CD4-positive, alpha-beta T cell (primary cell): ENCODE measurements around the gene MAP4K2. TPM values are rescaled to one million over a fixed set of nuclear protein-coding genes. Genes with fewer than 3 reads are reported as not detected.

Experiments used
- ATAC-seq: fragments of 200-7000 bp; cut with Tn5 transposase; one replicate; pipeline ENCODE4 v1.10.0; 2022; ENCODE audit warnings: mild to moderate bottlenecking; ENCODE audit not compliant: poor library complexity
- CTCF ChIA-PET: fragments of 350-600 bp; sonication (Branson Sonifier 250); formaldehyde crosslinking; loops from one replicate; lab custom pipeline; 2021; ENCODE audit warnings: antibody characterized with exemption, inconsistent platforms; lab: Charles Lee
- POLR2A ChIA-PET: fragments of 350-600 bp; sonication (Branson Sonifier 250); formaldehyde crosslinking; loops from one replicate; lab custom pipeline; 2021; ENCODE audit warnings: antibody characterized with exemption, inconsistent platforms; lab: Charles Lee
- DNase-seq, 14 experiments: peaks; one replicate each; pipeline ENCODE4 v3.0.0-alpha.2; 2013 to 2020; ENCODE audit warnings: mixed read lengths in 2 of 14
- H3K27ac ChIP-seq, 2 donors: one replicate each; pipeline versions ENCODE4 v1.5.1 to v1.7.0; 2013; ENCODE audit warnings: low read length in 2 of 2, low read depth in 1 of 2, mild to moderate bottlenecking in 1 of 2
- H3K27me3 ChIP-seq, 2 experiments: 1 replicate in 1 of 2; 2 replicates in 1 of 2; pipeline versions ENCODE4 v1.6.1 to v1.7.0; 2013; ENCODE audit warnings: low read length in 2 of 2, control low read depth in 1 of 2, mild to moderate bottlenecking in 1 of 2, moderate library complexity in 1 of 2; ENCODE audit not compliant: insufficient read depth in 2 of 2, control insufficient read depth in 1 of 2
- H3K36me3 ChIP-seq: one replicate; pipeline ENCODE4 v1.6.1; 2013; ENCODE audit warnings: low read length, control low read depth; ENCODE audit not compliant: insufficient read depth
- H3K4me1 ChIP-seq: one replicate; pipeline ENCODE4 v1.6.1; 2013; ENCODE audit warnings: low read length, control low read depth; ENCODE audit not compliant: insufficient read depth
- H3K4me3 ChIP-seq: one replicate; pipeline ENCODE4 v1.5.1; 2013; ENCODE audit warnings: mild to moderate bottlenecking, low read length, moderate library complexity
- H3K9me3 ChIP-seq, 2 experiments: 1 replicate in 1 of 2; 2 replicates in 1 of 2; pipeline versions ENCODE4 v1.6.1 to v1.7.0; 2013; ENCODE audit warnings: low read length in 2 of 2, mild to moderate bottlenecking in 2 of 2, control low read depth in 1 of 2, moderate library complexity in 1 of 2; ENCODE audit not compliant: control insufficient read depth in 1 of 2, insufficient read depth in 1 of 2
- H3K27ac Mint-ChIP-seq: one replicate; pipeline ENCODE4 v1.8.0; 2020; ENCODE audit warnings: mixed read lengths
- H3K27me3 Mint-ChIP-seq: one replicate; pipeline ENCODE4 v1.8.0; 2021; ENCODE audit warnings: mixed read lengths
- H3K36me3 Mint-ChIP-seq: one replicate; pipeline ENCODE4 v1.8.0; 2021; ENCODE audit warnings: low read depth, mixed read lengths
- H3K4me1 Mint-ChIP-seq: one replicate; pipeline ENCODE4 v1.8.0; 2021; ENCODE audit warnings: low read depth, mixed read lengths
- H3K4me3 Mint-ChIP-seq: one replicate; pipeline ENCODE4 v1.8.0; 2020; ENCODE audit warnings: mild to moderate bottlenecking, mixed read lengths
- H3K9me3 Mint-ChIP-seq: one replicate; pipeline ENCODE4 v1.8.0; 2020; ENCODE audit warnings: mixed read lengths
- CTCF ChIP-seq: fragments of 200-600 bp; IDR thresholded peaks from one replicate; pipeline ENCODE4 v1.8.0; 2022; ENCODE audit warnings: antibody characterized with exemption, mild to moderate bottlenecking
- intact Hi-C, 2 experiments: fragments of 100-400 bp; cut with DNase I in 1 of 2; cut with micrococcal nuclease in 1 of 2; formaldehyde crosslinking; loops; one replicate each; pipeline versions ENCODE4 v1.15.1 to v1.9.0; 2023 to 2025; cut with DNase I, micrococcal nuclease
- total RNA-seq, 174 experiments: library from RNA in 2 of 174; stranded (reverse) in 2 of 174; gene quantifications; one replicate each; pipeline ENCODE4 v1.2.3 and lab custom pipeline; 2021 to 2026

MAP4K2 gene
- total RNA-seq, 2 experiments from 2014 or later = 71.9 to 74.1 TPM

GRCh38 chr11:64814712-64815187, 11.7 kb upstream of the MAP4K2 start:
- no peak for TF ChIP-seq CTCF
- Histone ChIP-seq H3K27ac (no peak overlapping the region), H3K4me1 (peaks cover 8% of the 10 kb centered on the region), H3K4me3 (no peak overlapping the region), H3K36me3 (no peaks in the 10 kb centered on the region), H3K27me3 (no peaks in the 10 kb centered on the region), H3K9me3 (no peaks in the 10 kb centered on the region)
- H3K4me1 Mint-ChIP-seq = peaks cover 11% of the 10 kb centered on the region
- no peaks in the 10 kb centered on the region for H3K27me3 Mint-ChIP-seq
- ATAC-seq = no peak
- no peak overlapping the region for H3K27ac Mint-ChIP-seq
- intact Hi-C loops = loop anchor here in 1 of 2 experiments (5.0 kb wide), 1 partner anchor 127 kb away; no protein-coding TSS in a partner anchor
- H3K9me3 Mint-ChIP-seq = no peaks in the 10 kb centered on the region
- H3K4me3 Mint-ChIP-seq = no peak overlapping the region
- peaks cover 10% of the 10 kb centered on the region for H3K36me3 Mint-ChIP-seq
- no peak for DNase-seq
- POLR2A ChIA-PET = no interaction called here
- CTCF ChIA-PET = no interaction called here

GRCh38 chr11:64813826-64814225, 10.8 kb upstream of the MAP4K2 start:
- H3K36me3 Mint-ChIP-seq = peaks cover 10% of the 10 kb centered on the region
- H3K27me3 Mint-ChIP-seq = no peaks in the 10 kb centered on the region
- TF ChIP-seq CTCF = no peak
- POLR2A ChIA-PET = no interaction called here
- Histone ChIP-seq H3K27ac (no peak overlapping the region), H3K36me3 (no peaks in the 10 kb centered on the region), H3K27me3 (no peaks in the 10 kb centered on the region), H3K4me1 (peaks cover 17% of the 10 kb centered on the region), H3K4me3 (no peak overlapping the region), H3K9me3 (no peaks in the 10 kb centered on the region)
- DNase-seq (no peak), ATAC-seq (no peak)
- CTCF ChIA-PET = no interaction called here
- no peak overlapping the region for H3K4me3 Mint-ChIP-seq
- no peaks in the 10 kb centered on the region for H3K9me3 Mint-ChIP-seq
- no peak overlapping the region for H3K27ac Mint-ChIP-seq
- intact Hi-C loops = loop anchor here in 1 of 2 experiments (5.0 kb wide), 1 partner anchor 127 kb away; no protein-coding TSS in a partner anchor
- H3K4me1 Mint-ChIP-seq = peaks cover 18% of the 10 kb centered on the region

GRCh38 chr11:64810891-64811272, 7.9 kb upstream of the MAP4K2 start:
- H3K4me1 ChIP-seq = peaks cover 17% of the 10 kb centered on the region
- no peaks in the 10 kb centered on the region for H3K9me3 ChIP-seq
- Mint-ChIP-seq H3K9me3 (no peaks in the 10 kb centered on the region), H3K36me3 (peaks cover 32% of the 10 kb centered on the region), H3K4me3 (peak overlapping the region; percentile 99), H3K27ac (peak overlapping the region; percentile 85), H3K27me3 (no peaks in the 10 kb centered on the region), H3K4me1 (peaks cover 32% of the 10 kb centered on the region)
- peaks cover 17% of the 10 kb centered on the region for H3K36me3 ChIP-seq
- ATAC-seq = peak; percentile 80
- POLR2A ChIA-PET = interaction anchor here (0.6 to 4.5 kb wide), 28 partner anchors 9 to 687 kb away, joined by 3 to 90 read pairs (median 4); partner anchors contain the start of genes CDC42BPG, FAU, MALAT1 and MAP4K2
- H3K27me3 ChIP-seq = no peaks in the 10 kb centered on the region
- TF ChIP-seq CTCF = no peak
- peak overlapping the region; percentile 83 to 88 for H3K27ac ChIP-seq
- CTCF ChIA-PET = interaction anchor here (1.1 to 1.4 kb wide), 3 partner anchors 33 to 122 kb away, joined by 3 to 10 read pairs (median 3); partner anchors contain the start of gene CDC42BPG
- H3K4me3 ChIP-seq = peak overlapping the region; percentile 87
- intact Hi-C loops = loop anchor here (2.0 to 5.0 kb wide), 2 partner anchors 32 to 124 kb away; partner anchors contain the start of gene SF1 (in 1 of the 2)
- peak in 8 of 14 experiments; percentile 21 to 76 (median 56) for DNase-seq
